PC-3 (cell line): ENCODE measurements around the gene RHOBTB3. TPM values are rescaled to one million over a fixed set of nuclear protein-coding genes. Genes with fewer than 3 reads are reported as not detected.
A peak's percentile ranks its signal among the peaks of the same experiment; 100 is the strongest.

Experiments
- ATAC-seq: fragments of 200-7000 bp; cut with Tn5 transposase; 2 replicates; pipeline ENCODE4 v1.9.1; 2020; ENCODE audit warnings: mild to moderate bottlenecking, moderate library complexity
- BruUV-seq: library from RNA; stranded (reverse); fragments of 400-500 nt; replicated peaks from 2 replicates; lab custom pipeline; 2021; lab: Mats Ljungman, UMichigan
- CTCF ChIA-PET: fragments of 300-600 bp; sonication (Branson Sonifier 250); formaldehyde crosslinking; loops from one replicate; lab custom pipeline; 2022; ENCODE audit warnings: antibody characterized with exemption; lab: Charles Lee
- POLR2A ChIA-PET: fragments of 300-600 bp; sonication (Branson Sonifier 250); formaldehyde crosslinking; loops from one replicate; lab custom pipeline; 2022; ENCODE audit warnings: antibody characterized with exemption; ENCODE audit not compliant: unreplicated experiment; lab: Charles Lee
- DNase-seq: peaks from one replicate; pipeline ENCODE4 v3.0.0-alpha.2; 2015
- H2AFZ ChIP-seq: fragments of 300-600 bp; sonication (generic); 2 replicates; pipeline ENCODE4 v1.6.0; 2016; ENCODE audit warnings: antibody characterized with exemption, low read length
- H3F3A ChIP-seq: fragments of 300-600 bp; sonication (generic); one replicate; pipeline ENCODE4 v1.6.0; 2017; ENCODE audit warnings: antibody characterized with exemption, low read length, control low read depth, mild to moderate bottlenecking; ENCODE audit not compliant: unreplicated experiment
- H3K27ac ChIP-seq: fragments of 300-600 bp; sonication (generic); 2 replicates; pipeline ENCODE4 v1.5.1; 2016; ENCODE audit warnings: mild to moderate bottlenecking, low read length
- H3K27me3 ChIP-seq: fragments of 300-600 bp; sonication (generic); 2 replicates; pipeline ENCODE4 v1.6.1; 2016; ENCODE audit warnings: low read length, mixed read lengths
- H3K36me3 ChIP-seq: fragments of 300-600 bp; sonication (generic); 2 replicates; pipeline ENCODE4 v1.6.1; 2016; ENCODE audit warnings: low read depth, mixed run types, low read length, mixed read lengths
- H3K4me1 ChIP-seq: fragments of 300-600 bp; sonication (generic); 2 replicates; pipeline ENCODE4 v1.5.1; 2016; ENCODE audit warnings: low read length; ENCODE audit not compliant: insufficient read depth
- H3K4me2 ChIP-seq: fragments of 300-600 bp; sonication (generic); 2 replicates; pipeline ENCODE4 v1.6.0; 2016; ENCODE audit warnings: low read length
- H3K4me3 ChIP-seq: fragments of 300-600 bp; sonication (generic); 2 replicates; pipeline ENCODE4 v1.5.1; 2016; ENCODE audit warnings: mild to moderate bottlenecking, low read length, mixed read lengths
- H3K79me2 ChIP-seq: fragments of 300-600 bp; sonication (generic); 2 replicates; pipeline ENCODE4 v1.6.1; 2017; ENCODE audit warnings: low read length, mixed read lengths
- H3K9ac ChIP-seq: fragments of 300-600 bp; sonication (generic); 2 replicates; pipeline ENCODE4 v1.6.0; 2016; ENCODE audit warnings: mild to moderate bottlenecking, low read length
- H3K9me2 ChIP-seq: fragments of 300-600 bp; sonication (generic); replicated peaks from 2 replicates; pipeline ENCODE4 v1.6.1; 2016; ENCODE audit warnings: mixed run types, low read length, mixed read lengths
- H3K9me3 ChIP-seq: fragments of 300-600 bp; sonication (generic); 2 replicates; pipeline ENCODE4 v1.6.1; 2016; ENCODE audit warnings: low read length, mixed read lengths
- H4K20me1 ChIP-seq: fragments of 300-600 bp; sonication (generic); 2 replicates; pipeline ENCODE4 v1.6.1; 2016; ENCODE audit warnings: low read length, mixed read lengths
- EZH2 ChIP-seq: fragments of 300-600 bp; sonication (generic); IDR thresholded peaks from one replicate; pipeline ENCODE4 v1.6.1; 2017; ENCODE audit warnings: antibody characterized with exemption, mild to moderate bottlenecking, low read length; ENCODE audit not compliant: unreplicated experiment
- EZH2phosphoT487 ChIP-seq: fragments of 300-600 bp; sonication (generic); IDR thresholded peaks from 2 replicates; pipeline ENCODE4 v1.6.1; 2018; ENCODE audit warnings: mild to moderate bottlenecking, antibody characterized with exemption, low read length, borderline replicate concordance
- intact Hi-C: fragments of 100-400 bp; cut with micrococcal nuclease; formaldehyde crosslinking; loops from 2 replicates; pipeline ENCODE4 v1.9.0; 2023
- total RNA-seq: library from RNA; depleted of rRNA; stranded (reverse); fragments of >200 nt; gene quantifications from 2 replicates; pipeline ENCODE4 v1.2.3, GENCODE V29; 2014
- TF ChIP-seq, protein P1 (sequence below): fragments of 300-600 bp; sonication (generic); conservative IDR thresholded peaks from 2 replicates; pipeline ENCODE4 v1.5.1; 2017; ENCODE audit warnings: antibody characterized with exemption, low read depth, mild to moderate bottlenecking, low read length

Gene RHOBTB3
- total RNA-seq, 1 experiment from 2014 or later = 16.3 TPM

DNA sequence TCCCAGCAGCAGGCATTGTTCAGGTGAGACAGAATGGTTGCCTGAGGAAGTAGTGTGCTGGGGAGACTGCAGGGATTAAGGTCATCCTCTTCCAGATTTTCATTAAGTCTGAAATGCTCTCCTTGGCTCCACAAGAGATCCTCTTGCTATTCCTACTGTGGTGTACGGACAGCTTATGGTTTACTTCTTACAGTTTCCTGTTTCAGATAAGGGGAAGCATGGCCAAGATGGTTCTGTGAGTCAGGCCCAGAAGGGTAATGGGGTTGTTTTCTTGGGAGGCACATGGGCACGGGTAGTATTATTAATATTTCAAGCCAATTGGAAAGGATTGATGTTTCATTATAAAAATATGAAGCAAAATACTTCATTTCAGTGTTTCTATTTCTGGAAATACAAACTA is 48.5 kb downstream of the RHOBTB3 start:
- no peak for DNase-seq
- no peak overlapping the region for H3K4me2 ChIP-seq
- H2AFZ ChIP-seq = no peak overlapping the region
- H3K27ac ChIP-seq = no peak overlapping the region
- no peak overlapping the region for H3K4me3 ChIP-seq
- intact Hi-C loops = loop anchor here (2.0 kb wide), 2 partner anchors 49 to 557 kb away; partner anchors contain the start of gene RHOBTB3
- no peak overlapping the region for H3K9ac ChIP-seq
- ATAC-seq = no peak
- H3K79me2 ChIP-seq = no peaks in the 10 kb centered on the region
- H4K20me1 ChIP-seq = no peaks in the 10 kb centered on the region
- POLR2A ChIA-PET = no interaction called here
- no peaks in the 10 kb centered on the region for H3K9me3 ChIP-seq
- no peaks in the 10 kb centered on the region for H3K27me3 ChIP-seq
- H3K9me2 ChIP-seq = no peaks in the 10 kb centered on the region
- H3F3A ChIP-seq = no peaks in the 10 kb centered on the region
- H3K4me1 ChIP-seq = no peaks in the 10 kb centered on the region
- no TSS peak for BruUV-seq
- TF ChIP-seq EZH2phosphoT487 = no peak
- no peak for TF ChIP-seq EZH2
- TF ChIP-seq, protein P1, sequence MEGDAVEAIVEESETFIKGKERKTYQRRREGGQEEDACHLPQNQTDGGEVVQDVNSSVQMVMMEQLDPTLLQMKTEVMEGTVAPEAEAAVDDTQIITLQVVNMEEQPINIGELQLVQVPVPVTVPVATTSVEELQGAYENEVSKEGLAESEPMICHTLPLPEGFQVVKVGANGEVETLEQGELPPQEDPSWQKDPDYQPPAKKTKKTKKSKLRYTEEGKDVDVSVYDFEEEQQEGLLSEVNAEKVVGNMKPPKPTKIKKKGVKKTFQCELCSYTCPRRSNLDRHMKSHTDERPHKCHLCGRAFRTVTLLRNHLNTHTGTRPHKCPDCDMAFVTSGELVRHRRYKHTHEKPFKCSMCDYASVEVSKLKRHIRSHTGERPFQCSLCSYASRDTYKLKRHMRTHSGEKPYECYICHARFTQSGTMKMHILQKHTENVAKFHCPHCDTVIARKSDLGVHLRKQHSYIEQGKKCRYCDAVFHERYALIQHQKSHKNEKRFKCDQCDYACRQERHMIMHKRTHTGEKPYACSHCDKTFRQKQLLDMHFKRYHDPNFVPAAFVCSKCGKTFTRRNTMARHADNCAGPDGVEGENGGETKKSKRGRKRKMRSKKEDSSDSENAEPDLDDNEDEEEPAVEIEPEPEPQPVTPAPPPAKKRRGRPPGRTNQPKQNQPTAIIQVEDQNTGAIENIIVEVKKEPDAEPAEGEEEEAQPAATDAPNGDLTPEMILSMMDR = no peak
- no peaks in the 10 kb centered on the region for H3K36me3 ChIP-seq
- CTCF ChIA-PET = interaction anchor here (0.6 kb wide), 1 partner anchor 956 kb away, joined by 3 read pairs; no protein-coding TSS in a partner anchor

DNA sequence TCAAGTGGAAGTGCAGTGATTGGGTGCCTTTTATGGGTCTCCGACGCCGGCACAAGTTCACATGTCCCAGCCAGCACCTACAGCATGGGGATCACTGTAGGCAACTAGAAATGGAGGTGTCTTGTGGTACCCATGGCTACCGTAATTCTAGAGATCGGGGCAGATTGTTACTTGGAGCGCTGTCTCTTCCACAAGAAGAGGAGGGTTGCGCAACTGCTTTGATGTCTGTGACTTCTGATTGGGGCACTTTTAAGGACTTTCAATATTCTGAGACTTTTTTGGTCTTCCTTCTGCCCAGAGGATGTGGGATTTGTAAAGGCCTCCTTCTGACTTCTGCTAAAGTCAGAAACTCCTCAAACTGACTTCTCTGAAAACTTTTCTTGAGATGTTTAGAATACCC is 49.5 kb downstream of the RHOBTB3 start:
- Histone ChIP-seq H3K36me3 (no peaks in the 10 kb centered on the region), H3K9me3 (no peaks in the 10 kb centered on the region), H3K27me3 (no peaks in the 10 kb centered on the region), H3K27ac (no peak overlapping the region), H3K9ac (no peak overlapping the region), H3K4me2 (no peak overlapping the region), H2AFZ (no peak overlapping the region), H3K4me3 (no peak overlapping the region), H3K4me1 (no peaks in the 10 kb centered on the region), H4K20me1 (no peaks in the 10 kb centered on the region), H3K9me2 (no peaks in the 10 kb centered on the region), H3K79me2 (no peaks in the 10 kb centered on the region), H3F3A (no peaks in the 10 kb centered on the region)
- ATAC-seq (no peak; the same call in 1 of the 2 replicates), DNase-seq (no peak)
- ChIA-PET POLR2A (no interaction called here), CTCF (interaction anchor here (0.6 to 1.6 kb wide), 10 partner anchors 27 to 545 kb away, joined by 3 to 15 read pairs (median 4); partner anchors contain the start of genes GLRX and RFESD)
- intact Hi-C loops = loop anchor here (2.0 kb wide), 2 partner anchors 50 to 556 kb away; partner anchors contain the start of gene RHOBTB3
- TF ChIP-seq EZH2 (no peak), EZH2phosphoT487 (no peak)
- TF ChIP-seq, protein P1 = no peak
- BruUV-seq = no TSS peak

DNA sequence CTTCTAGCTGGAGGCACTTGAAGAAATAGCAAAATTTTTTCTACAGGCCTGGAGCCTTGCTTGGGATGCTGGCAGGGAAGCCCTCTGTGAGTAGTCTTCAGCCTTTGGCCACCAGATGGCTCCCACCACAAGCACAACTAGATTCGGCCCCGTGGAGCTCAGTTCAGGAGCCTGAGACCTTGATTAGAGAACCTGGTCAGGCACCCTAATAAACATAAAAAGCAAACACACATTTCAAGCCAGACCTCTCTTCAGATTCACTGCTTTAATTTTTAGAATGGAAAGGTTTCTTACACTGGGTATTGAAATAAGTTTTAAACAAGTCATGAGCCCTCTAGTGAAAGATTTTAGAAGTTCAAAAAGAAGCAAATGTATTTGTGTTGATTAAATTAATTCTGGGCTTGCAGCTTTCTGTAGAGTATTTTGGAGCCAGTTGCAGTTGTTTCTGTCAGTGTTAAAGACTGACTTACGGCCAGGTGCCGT is 50.0 kb downstream of the RHOBTB3 start:
- no peak for TF ChIP-seq EZH2
- TF ChIP-seq, protein P1 = peak; percentile 95
- intact Hi-C loops = loop anchor here (1.0 to 2.0 kb wide), 5 partner anchors 50 to 556 kb away; partner anchors contain the start of gene RHOBTB3
- H3K4me1 ChIP-seq = no peaks in the 10 kb centered on the region
- H3K9me2 ChIP-seq = no peaks in the 10 kb centered on the region
- H3K9me3 ChIP-seq = no peaks in the 10 kb centered on the region
- no peaks in the 10 kb centered on the region for H3K27me3 ChIP-seq
- H3K79me2 ChIP-seq = no peaks in the 10 kb centered on the region
- ChIA-PET CTCF (interaction anchor here (0.5 to 1.6 kb wide), 13 partner anchors 26 to 546 kb away, joined by 3 to 15 read pairs (median 3); partner anchors contain the start of genes GLRX, RFESD and RHOBTB3), POLR2A (no interaction called here)
- DNase-seq (peak; percentile 73), ATAC-seq (peak; percentile 100)
- H4K20me1 ChIP-seq = no peaks in the 10 kb centered on the region
- no peaks in the 10 kb centered on the region for H3K36me3 ChIP-seq
- H3K4me2 ChIP-seq = peak overlapping the region; percentile 56; the same call in 1 of the 2 replicates
- H3K4me3 ChIP-seq = no peak overlapping the region
- no TSS peak for BruUV-seq
- no peak overlapping the region for H3K9ac ChIP-seq
- H3K27ac ChIP-seq = no peak overlapping the region
- H3F3A ChIP-seq = no peaks in the 10 kb centered on the region
- peak overlapping the region; percentile 81 for H2AFZ ChIP-seq
